Cardiac muscle cell (in vitro differentiated cells and primary cell): ENCODE results near the gene AP2A2. TPM values are rescaled to one million over a fixed set of nuclear protein-coding genes. Genes with fewer than 3 reads are reported as not detected.

Source experiments
- DNase-seq, 2 donors: peaks; one replicate each; pipeline versions ENCODE4 v3.0.0 to v3.0.0-alpha.2; 2010 to 2017; ENCODE audit warnings: low read depth in 1 of 2, low spot score in 1 of 2
- H3K27ac ChIP-seq: fragments of 200-600 bp; sonication (generic); 2 replicates; pipeline ENCODE4 v1.5.1; 2016
- H3K27me3 ChIP-seq: fragments of 200-600 bp; sonication (generic); 2 replicates; pipeline ENCODE4 v1.6.0; 2016; ENCODE audit warnings: control low read depth
- H3K36me3 ChIP-seq: fragments of 200-600 bp; sonication (generic); 2 replicates; pipeline ENCODE4 v1.5.1; 2016; ENCODE audit warnings: control low read depth
- H3K4me1 ChIP-seq: fragments of 200-600 bp; sonication (generic); 2 replicates; pipeline ENCODE4 v1.8.1; 2017; ENCODE audit warnings: low read depth, mild to moderate bottlenecking, mixed run types
- H3K4me3 ChIP-seq: fragments of 200-600 bp; sonication (generic); 2 replicates; pipeline ENCODE4 v1.5.1; 2016; ENCODE audit warnings: mild to moderate bottlenecking
- H3K9me3 ChIP-seq: fragments of 200-600 bp; sonication (generic); 2 replicates; pipeline ENCODE4 v1.5.1; 2017; ENCODE audit warnings: low read depth, mild to moderate bottlenecking, control low read depth
- polyA plus RNA-seq: library from polyadenylated mRNA; unstranded; fragments of >200 nt; fragmentation: Nextera tagmentation; extraction: Ambion mirVana; gene quantifications from 2 replicates; pipeline ENCODE4 v1.2.1, GENCODE V29; 2016
- total RNA-seq: library from RNA; depleted of rRNA; stranded (reverse); fragments of >200 nt; gene quantifications from 2 replicates; pipeline ENCODE4 v1.2.3, GENCODE V29; 2016
- TF ChIP-seq, protein P1 (sequence below): IDR thresholded peaks from 2 replicates; pipeline ENCODE4 v1.5.1; 2012; ENCODE audit warnings: low read depth, mild to moderate bottlenecking, low read length

The AP2A2 gene
- total and polyA plus RNA-seq, 2 experiments from 2014 or later = 47.6 to 77.6 TPM

DNA sequence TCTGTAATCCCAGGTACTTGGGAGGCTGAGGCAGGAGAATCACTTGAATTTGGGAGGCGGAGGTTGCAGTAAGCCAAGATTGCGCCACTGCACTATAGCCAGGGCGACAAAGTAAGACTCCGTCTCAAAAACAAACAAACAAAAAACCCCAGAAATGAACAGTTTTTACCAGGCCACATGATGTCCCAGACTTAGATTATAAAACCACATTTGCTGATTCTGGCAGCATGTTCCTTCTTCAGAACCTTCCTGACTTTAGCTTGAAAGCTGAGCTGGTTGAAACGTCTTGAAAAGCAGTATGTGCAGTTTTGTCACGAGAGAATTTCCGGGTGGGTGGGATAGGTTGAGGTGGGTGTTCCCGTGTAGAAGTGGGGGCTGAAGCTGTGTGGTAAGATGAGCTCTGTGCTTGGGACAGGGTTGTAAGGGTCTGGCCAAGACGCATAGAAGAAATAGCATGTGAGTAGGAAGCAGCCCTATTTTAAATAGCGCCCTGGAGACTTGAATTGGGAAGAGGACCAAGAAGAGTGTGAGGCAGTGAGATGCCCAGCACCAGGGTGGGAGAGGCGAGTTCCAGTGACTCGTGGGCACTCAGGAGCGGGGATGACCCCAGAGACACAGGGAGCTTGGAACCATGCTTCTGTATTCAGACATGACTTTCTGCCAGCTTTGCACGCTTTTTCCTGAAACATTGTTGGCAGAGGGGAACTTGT is 7.6 kb downstream of the AP2A2 start:
- Histone ChIP-seq H3K36me3 (no peaks in the 10 kb centered on the region), H3K4me1 (peaks cover 6% of the 10 kb centered on the region), H3K27ac (no peak overlapping the region), H3K9me3 (no peaks in the 10 kb centered on the region), H3K4me3 (no peak overlapping the region), H3K27me3 (no peaks in the 10 kb centered on the region)
- peak in 1 of 2 donors; percentile 64 for DNase-seq
- TF ChIP-seq, protein P1, sequence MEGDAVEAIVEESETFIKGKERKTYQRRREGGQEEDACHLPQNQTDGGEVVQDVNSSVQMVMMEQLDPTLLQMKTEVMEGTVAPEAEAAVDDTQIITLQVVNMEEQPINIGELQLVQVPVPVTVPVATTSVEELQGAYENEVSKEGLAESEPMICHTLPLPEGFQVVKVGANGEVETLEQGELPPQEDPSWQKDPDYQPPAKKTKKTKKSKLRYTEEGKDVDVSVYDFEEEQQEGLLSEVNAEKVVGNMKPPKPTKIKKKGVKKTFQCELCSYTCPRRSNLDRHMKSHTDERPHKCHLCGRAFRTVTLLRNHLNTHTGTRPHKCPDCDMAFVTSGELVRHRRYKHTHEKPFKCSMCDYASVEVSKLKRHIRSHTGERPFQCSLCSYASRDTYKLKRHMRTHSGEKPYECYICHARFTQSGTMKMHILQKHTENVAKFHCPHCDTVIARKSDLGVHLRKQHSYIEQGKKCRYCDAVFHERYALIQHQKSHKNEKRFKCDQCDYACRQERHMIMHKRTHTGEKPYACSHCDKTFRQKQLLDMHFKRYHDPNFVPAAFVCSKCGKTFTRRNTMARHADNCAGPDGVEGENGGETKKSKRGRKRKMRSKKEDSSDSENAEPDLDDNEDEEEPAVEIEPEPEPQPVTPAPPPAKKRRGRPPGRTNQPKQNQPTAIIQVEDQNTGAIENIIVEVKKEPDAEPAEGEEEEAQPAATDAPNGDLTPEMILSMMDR = no peak

DNA sequence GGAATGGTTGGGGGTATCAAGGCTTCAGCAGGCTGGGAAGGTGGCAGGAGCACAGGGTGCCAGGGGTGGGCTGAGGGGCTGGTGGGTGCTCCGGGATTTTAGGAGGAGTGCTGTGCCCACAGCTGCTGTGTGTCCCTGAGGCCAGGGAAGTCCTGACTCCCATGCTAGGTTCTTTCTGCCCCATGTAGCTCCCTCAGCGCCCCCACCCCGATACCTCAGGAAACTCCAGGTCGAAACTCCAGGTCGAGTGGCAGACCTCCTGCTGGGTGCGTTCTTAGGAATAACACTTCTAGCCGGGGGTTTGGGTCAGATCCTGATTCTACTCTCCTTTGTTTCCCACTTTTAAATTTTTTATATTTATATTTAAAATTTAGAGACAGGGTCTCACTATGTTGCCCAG is 8.3 kb downstream of the AP2A2 start:
- Histone ChIP-seq H3K9me3 (no peaks in the 10 kb centered on the region), H3K4me1 (peaks cover 6% of the 10 kb centered on the region), H3K36me3 (no peaks in the 10 kb centered on the region), H3K27me3 (no peaks in the 10 kb centered on the region), H3K4me3 (no peak overlapping the region), H3K27ac (no peak overlapping the region)
- no peak for DNase-seq
- TF ChIP-seq, protein P1 = no peak

DNA sequence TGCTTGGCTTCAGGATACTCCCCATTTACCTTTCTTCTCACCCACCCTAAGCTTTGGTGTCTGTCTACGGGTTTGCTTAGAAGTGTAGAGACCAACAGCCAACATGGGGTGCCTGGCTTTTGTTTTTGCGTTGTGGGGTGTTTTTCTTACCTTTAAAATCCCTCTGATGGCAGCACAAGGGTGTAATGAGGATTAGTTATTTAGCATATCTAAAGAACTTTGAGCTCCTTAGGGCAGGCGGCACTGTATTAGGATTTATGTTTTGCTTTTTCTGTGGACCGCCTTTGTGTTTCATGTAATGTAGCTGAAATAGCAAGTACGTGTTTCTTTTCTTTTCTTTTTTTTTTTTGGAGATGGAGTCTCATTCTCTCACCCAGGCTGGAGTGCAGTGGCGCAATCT is 8.9 kb downstream of the AP2A2 start:
- Histone ChIP-seq H3K9me3 (no peaks in the 10 kb centered on the region), H3K27me3 (no peaks in the 10 kb centered on the region), H3K4me1 (peaks cover 6% of the 10 kb centered on the region), H3K4me3 (no peak overlapping the region), H3K27ac (no peak overlapping the region), H3K36me3 (no peaks in the 10 kb centered on the region)
- no peak for DNase-seq
- TF ChIP-seq, protein P1 = no peak

DNA sequence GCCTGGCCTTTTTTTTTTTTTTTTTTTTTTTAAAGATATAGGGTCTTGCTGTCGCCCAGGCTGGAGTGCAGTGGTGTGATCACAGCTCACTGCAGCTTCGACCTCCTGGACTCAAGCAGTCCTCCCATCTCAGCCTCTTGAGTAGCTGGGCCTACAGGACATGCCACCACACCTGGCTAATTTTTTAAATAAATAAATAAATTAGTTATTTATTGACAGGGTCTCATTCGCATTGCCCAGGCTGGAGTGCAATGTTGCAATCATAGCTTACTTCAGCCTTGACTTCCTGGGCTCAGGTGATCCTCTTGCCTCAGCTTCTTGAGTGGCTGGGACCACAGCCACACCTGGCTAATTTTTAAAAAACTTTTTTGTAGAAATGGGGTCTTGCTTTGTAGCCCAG is 10.5 kb downstream of the AP2A2 start:
- DNase-seq = no peak
- TF ChIP-seq, protein P1 = no peak
- no peak overlapping the region for H3K4me3 ChIP-seq
- no peak overlapping the region for H3K27ac ChIP-seq
- H3K4me1 ChIP-seq = peaks cover 6% of the 10 kb centered on the region
- H3K27me3 ChIP-seq = no peaks in the 10 kb centered on the region
- H3K9me3 ChIP-seq = no peaks in the 10 kb centered on the region
- no peaks in the 10 kb centered on the region for H3K36me3 ChIP-seq

DNA sequence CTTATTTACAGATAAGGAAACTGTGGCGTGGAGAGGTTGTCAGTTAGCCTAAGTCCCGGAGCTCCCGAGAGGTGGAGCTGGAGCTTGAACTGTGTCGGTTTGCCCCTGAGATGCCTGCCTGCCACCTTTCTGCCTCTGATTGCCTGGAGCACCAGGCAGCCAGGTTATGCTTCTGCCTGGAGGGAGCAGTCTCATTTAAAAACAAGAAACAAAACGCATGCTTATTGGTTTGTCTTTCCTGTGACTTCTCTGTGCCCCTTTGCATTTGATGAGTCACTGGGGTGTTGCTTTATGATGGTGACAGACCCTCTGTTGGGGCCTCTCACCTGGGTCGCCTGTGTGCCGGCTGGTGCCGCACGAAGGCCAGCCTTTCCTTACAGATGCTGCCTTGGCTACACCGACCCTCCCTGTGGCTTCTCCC is 12.2 kb downstream of the AP2A2 start:
- H3K27me3 ChIP-seq = no peaks in the 10 kb centered on the region
- DNase-seq = no peak
- H3K9me3 ChIP-seq = no peaks in the 10 kb centered on the region
- peak overlapping the region; percentile 42 for H3K27ac ChIP-seq
- TF ChIP-seq, protein P1 = no peak
- H3K4me3 ChIP-seq = no peak overlapping the region
- peaks cover 9% of the 10 kb centered on the region for H3K4me1 ChIP-seq
- no peaks in the 10 kb centered on the region for H3K36me3 ChIP-seq
